Stimulated activated naive CD8-positive, alpha-beta T cell treated with anti-CD3 and anti-CD28 coated beads, Interleukin-15, Interleukin-2, amounts not matched to agents 100 ng/mL and 50 ng/mL, for 24 hours (primary cell): ENCODE measurements around the gene FNDC3B.

Experiments used
- H3K27ac Mint-ChIP-seq: one replicate; pipeline ENCODE4 v1.8.0; 2021; ENCODE audit warnings: mild to moderate bottlenecking, mixed read lengths
- H3K27me3 Mint-ChIP-seq: one replicate; pipeline ENCODE4 v1.8.0; 2021; ENCODE audit warnings: mixed read lengths
- H3K36me3 Mint-ChIP-seq: one replicate; pipeline ENCODE4 v1.8.0; 2021; ENCODE audit warnings: low read depth, mixed read lengths
- H3K4me1 Mint-ChIP-seq: one replicate; pipeline ENCODE4 v1.8.0; 2021; ENCODE audit warnings: low read depth, mixed read lengths
- H3K4me3 Mint-ChIP-seq: one replicate; pipeline ENCODE4 v1.8.0; 2021; ENCODE audit warnings: mild to moderate bottlenecking, mixed read lengths
- H3K9me3 Mint-ChIP-seq: one replicate; pipeline ENCODE4 v1.8.0; 2021; ENCODE audit warnings: mixed read lengths

The FNDC3B gene

GRCh38 chr3:172225215-172225707 lies 185.9 kb downstream of the FNDC3B start:
- peaks cover 5% of the 10 kb centered on the region for H3K4me1 Mint-ChIP-seq
- no peak overlapping the region for H3K4me3 Mint-ChIP-seq
- H3K9me3 Mint-ChIP-seq, result no peaks in the 10 kb centered on the region
- H3K36me3 Mint-ChIP-seq, result peaks cover 21% of the 10 kb centered on the region
- no peaks in the 10 kb centered on the region for H3K27me3 Mint-ChIP-seq
- no peak overlapping the region for H3K27ac Mint-ChIP-seq

GRCh38 chr3:172226831-172227230 lies 187.5 kb downstream of the FNDC3B start:
- Mint-ChIP-seq H3K9me3 (no peaks in the 10 kb centered on the region), H3K27ac (no peak overlapping the region), H3K4me3 (no peak overlapping the region), H3K27me3 (no peaks in the 10 kb centered on the region), H3K4me1 (peaks cover 5% of the 10 kb centered on the region), H3K36me3 (peaks cover 27% of the 10 kb centered on the region)

- Mint-ChIP-seq H3K4me1 (peaks cover 5% of the 10 kb centered on the region), H3K4me3 (no peak overlapping the region), H3K9me3 (no peaks in the 10 kb centered on the region), H3K27me3 (no peaks in the 10 kb centered on the region), H3K27ac (no peak overlapping the region), H3K36me3 (peaks cover 27% of the 10 kb centered on the region)
These were observed 188.1 kb downstream of the FNDC3B start for GRCh38 chr3:172227340-172228035.

GRCh38 chr3:172228036-172228415 lies 188.6 kb downstream of the FNDC3B start:
- Mint-ChIP-seq H3K4me3 (no peak overlapping the region), H3K27ac (no peak overlapping the region), H3K9me3 (no peaks in the 10 kb centered on the region), H3K4me1 (peaks cover 3% of the 10 kb centered on the region), H3K27me3 (no peaks in the 10 kb centered on the region), H3K36me3 (peaks cover 27% of the 10 kb centered on the region)

GRCh38 chr3:172229462-172229861 lies 190.1 kb downstream of the FNDC3B start:
- H3K4me1 Mint-ChIP-seq, result no peaks in the 10 kb centered on the region
- H3K27ac Mint-ChIP-seq, result no peak overlapping the region
- no peak overlapping the region for H3K4me3 Mint-ChIP-seq
- H3K36me3 Mint-ChIP-seq, result peaks cover 27% of the 10 kb centered on the region
- H3K9me3 Mint-ChIP-seq, result no peaks in the 10 kb centered on the region
- H3K27me3 Mint-ChIP-seq, result no peaks in the 10 kb centered on the region

GRCh38 chr3:172231318-172231901 lies 192.0 kb downstream of the FNDC3B start:
- Mint-ChIP-seq H3K27ac (no peak overlapping the region), H3K4me3 (no peak overlapping the region), H3K36me3 (peaks cover 27% of the 10 kb centered on the region), H3K27me3 (no peaks in the 10 kb centered on the region), H3K9me3 (no peaks in the 10 kb centered on the region), H3K4me1 (no peaks in the 10 kb centered on the region)

GRCh38 chr3:172232579-172233212 lies 193.3 kb downstream of the FNDC3B start:
- H3K4me3 Mint-ChIP-seq, result no peak overlapping the region
- H3K4me1 Mint-ChIP-seq, result no peaks in the 10 kb centered on the region
- no peaks in the 10 kb centered on the region for H3K9me3 Mint-ChIP-seq
- H3K27ac Mint-ChIP-seq, result no peak overlapping the region
- H3K27me3 Mint-ChIP-seq, result no peaks in the 10 kb centered on the region
- H3K36me3 Mint-ChIP-seq, result peaks cover 17% of the 10 kb centered on the region

- H3K4me1 Mint-ChIP-seq, result no peaks in the 10 kb centered on the region
- no peak overlapping the region for H3K27ac Mint-ChIP-seq
- H3K9me3 Mint-ChIP-seq, result no peaks in the 10 kb centered on the region
- no peaks in the 10 kb centered on the region for H3K27me3 Mint-ChIP-seq
- H3K36me3 Mint-ChIP-seq, result peaks cover 16% of the 10 kb centered on the region
- no peak overlapping the region for H3K4me3 Mint-ChIP-seq
These were observed 194.3 kb downstream of the FNDC3B start for GRCh38 chr3:172233474-172234277.

- H3K9me3 Mint-ChIP-seq, result peaks cover 1% of the 10 kb centered on the region
- H3K4me3 Mint-ChIP-seq, result no peak overlapping the region
- no peaks in the 10 kb centered on the region for H3K4me1 Mint-ChIP-seq
- no peaks in the 10 kb centered on the region for H3K27me3 Mint-ChIP-seq
- peaks cover 17% of the 10 kb centered on the region for H3K36me3 Mint-ChIP-seq
- no peak overlapping the region for H3K27ac Mint-ChIP-seq
These were observed 196.3 kb downstream of the FNDC3B start for GRCh38 chr3:172235698-172236097.

GRCh38 chr3:172236771-172237742 lies 197.7 kb downstream of the FNDC3B start:
- no peak overlapping the region for H3K27ac Mint-ChIP-seq

GRCh38 chr3:172238188-172238587 lies 198.8 kb downstream of the FNDC3B start:
- no peak overlapping the region for H3K4me3 Mint-ChIP-seq
- no peak overlapping the region for H3K27ac Mint-ChIP-seq
- no peaks in the 10 kb centered on the region for H3K4me1 Mint-ChIP-seq
- no peaks in the 10 kb centered on the region for H3K27me3 Mint-ChIP-seq
- H3K9me3 Mint-ChIP-seq, result peaks cover 18% of the 10 kb centered on the region
- peaks cover 32% of the 10 kb centered on the region for H3K36me3 Mint-ChIP-seq

More at GRCh38 chr3:172236771-172237742, 197.7 kb downstream of the FNDC3B start:
- peaks cover 21% of the 10 kb centered on the region for H3K36me3 Mint-ChIP-seq
- no peaks in the 10 kb centered on the region for H3K4me1 Mint-ChIP-seq
- H3K27me3 Mint-ChIP-seq, result no peaks in the 10 kb centered on the region
- no peak overlapping the region for H3K4me3 Mint-ChIP-seq
- peaks cover 13% of the 10 kb centered on the region for H3K9me3 Mint-ChIP-seq

- no peak overlapping the region for H3K27ac Mint-ChIP-seq
- H3K36me3 Mint-ChIP-seq, result peaks cover 38% of the 10 kb centered on the region
- H3K27me3 Mint-ChIP-seq, result no peaks in the 10 kb centered on the region
These were observed 199.9 kb downstream of the FNDC3B start for GRCh38 chr3:172239218-172239790.

GRCh38 chr3:172241405-172241804 lies 202.0 kb downstream of the FNDC3B start:
- Mint-ChIP-seq H3K27ac (no peak overlapping the region), H3K36me3 (peaks cover 38% of the 10 kb centered on the region), H3K27me3 (no peaks in the 10 kb centered on the region)

More at GRCh38 chr3:172239218-172239790, 199.9 kb downstream of the FNDC3B start:
- Mint-ChIP-seq H3K4me1 (peaks cover 8% of the 10 kb centered on the region), H3K4me3 (no peak overlapping the region), H3K9me3 (peaks cover 23% of the 10 kb centered on the region)

More at GRCh38 chr3:172241405-172241804, 202.0 kb downstream of the FNDC3B start:
- peaks cover 10% of the 10 kb centered on the region for H3K4me1 Mint-ChIP-seq
- no peak overlapping the region for H3K4me3 Mint-ChIP-seq
- H3K9me3 Mint-ChIP-seq, result peaks cover 23% of the 10 kb centered on the region
